ENCODE results near the gene ANKRD52. TPM values are rescaled to one million over a fixed set of nuclear protein-coding genes. Genes with fewer than 3 reads are reported as not detected.
A peak's percentile ranks its signal among the peaks of the same experiment; 100 is the strongest.

The ANKRD52 gene
- total RNA-seq, 4 donors from 2014 or later: 30.5 to 48.7 (median 36.6) TPM

DNA sequence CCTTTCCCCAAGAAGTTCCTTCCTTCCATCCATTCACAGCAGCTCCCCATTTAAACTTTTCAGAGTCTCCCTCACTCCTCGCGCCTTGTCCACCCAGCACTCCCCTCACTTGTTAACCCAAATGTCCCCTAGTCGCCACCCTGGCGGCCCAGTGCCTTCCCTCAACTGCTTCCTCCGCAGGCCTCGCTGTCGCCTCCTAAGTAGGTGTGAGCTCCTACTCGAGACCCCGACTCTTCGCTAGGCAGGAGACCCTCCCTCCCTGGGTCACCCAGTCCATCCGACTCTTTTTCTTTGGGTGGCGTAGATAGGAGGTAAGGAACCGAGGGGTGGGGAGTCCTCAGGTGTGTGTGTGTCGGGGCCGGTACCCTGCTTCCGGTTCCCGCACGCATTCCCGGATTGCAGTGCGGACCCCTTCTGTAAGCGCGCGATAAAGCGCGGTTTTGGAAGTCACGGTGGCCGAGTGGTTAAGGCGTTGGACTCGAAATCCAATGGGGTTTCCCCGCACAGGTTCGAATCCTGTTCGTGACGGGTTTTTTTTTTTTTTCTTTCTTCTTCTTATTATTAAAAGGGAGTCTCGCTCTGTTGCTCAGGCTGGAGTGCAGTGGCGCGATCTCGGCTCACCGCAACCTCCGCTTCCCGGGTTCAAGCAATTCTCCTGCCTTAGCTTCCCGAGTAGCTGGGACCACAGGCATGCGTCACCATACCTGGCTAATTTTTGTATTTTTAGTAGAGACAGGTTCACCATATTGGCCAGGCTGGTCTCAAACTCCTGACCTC is 68.1 kb downstream of the ANKRD52 start:
- Histone ChIP-seq H3K36me3 (peaks cover 0 to 15% (median 0%) of the 10 kb centered on the region in 3 donors), H3K9me3 (no peaks in the 10 kb centered on the region), H3K27ac (peak overlapping the region; percentile 91 to 95 (median 93)), H3K27me3 (no peaks in the 10 kb centered on the region), H3K4me1 (peaks cover 3 to 18% (median 7%) of the 10 kb centered on the region in 4 donors), H3K4me3 (peak overlapping the region; percentile 89 to 98 (median 94))
- TF ChIP-seq, protein P1, sequence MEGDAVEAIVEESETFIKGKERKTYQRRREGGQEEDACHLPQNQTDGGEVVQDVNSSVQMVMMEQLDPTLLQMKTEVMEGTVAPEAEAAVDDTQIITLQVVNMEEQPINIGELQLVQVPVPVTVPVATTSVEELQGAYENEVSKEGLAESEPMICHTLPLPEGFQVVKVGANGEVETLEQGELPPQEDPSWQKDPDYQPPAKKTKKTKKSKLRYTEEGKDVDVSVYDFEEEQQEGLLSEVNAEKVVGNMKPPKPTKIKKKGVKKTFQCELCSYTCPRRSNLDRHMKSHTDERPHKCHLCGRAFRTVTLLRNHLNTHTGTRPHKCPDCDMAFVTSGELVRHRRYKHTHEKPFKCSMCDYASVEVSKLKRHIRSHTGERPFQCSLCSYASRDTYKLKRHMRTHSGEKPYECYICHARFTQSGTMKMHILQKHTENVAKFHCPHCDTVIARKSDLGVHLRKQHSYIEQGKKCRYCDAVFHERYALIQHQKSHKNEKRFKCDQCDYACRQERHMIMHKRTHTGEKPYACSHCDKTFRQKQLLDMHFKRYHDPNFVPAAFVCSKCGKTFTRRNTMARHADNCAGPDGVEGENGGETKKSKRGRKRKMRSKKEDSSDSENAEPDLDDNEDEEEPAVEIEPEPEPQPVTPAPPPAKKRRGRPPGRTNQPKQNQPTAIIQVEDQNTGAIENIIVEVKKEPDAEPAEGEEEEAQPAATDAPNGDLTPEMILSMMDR (IDR thresholded peaks at IDR 0.05): peak in 1 of 6 experiments; percentile 3
- TF ChIP-seq POLR2A (IDR thresholded peaks at IDR 0.05): peak in 1 of 2 donors; percentile 16
- DNase-seq: peak; percentile 78 to 89 (median 87)

DNA sequence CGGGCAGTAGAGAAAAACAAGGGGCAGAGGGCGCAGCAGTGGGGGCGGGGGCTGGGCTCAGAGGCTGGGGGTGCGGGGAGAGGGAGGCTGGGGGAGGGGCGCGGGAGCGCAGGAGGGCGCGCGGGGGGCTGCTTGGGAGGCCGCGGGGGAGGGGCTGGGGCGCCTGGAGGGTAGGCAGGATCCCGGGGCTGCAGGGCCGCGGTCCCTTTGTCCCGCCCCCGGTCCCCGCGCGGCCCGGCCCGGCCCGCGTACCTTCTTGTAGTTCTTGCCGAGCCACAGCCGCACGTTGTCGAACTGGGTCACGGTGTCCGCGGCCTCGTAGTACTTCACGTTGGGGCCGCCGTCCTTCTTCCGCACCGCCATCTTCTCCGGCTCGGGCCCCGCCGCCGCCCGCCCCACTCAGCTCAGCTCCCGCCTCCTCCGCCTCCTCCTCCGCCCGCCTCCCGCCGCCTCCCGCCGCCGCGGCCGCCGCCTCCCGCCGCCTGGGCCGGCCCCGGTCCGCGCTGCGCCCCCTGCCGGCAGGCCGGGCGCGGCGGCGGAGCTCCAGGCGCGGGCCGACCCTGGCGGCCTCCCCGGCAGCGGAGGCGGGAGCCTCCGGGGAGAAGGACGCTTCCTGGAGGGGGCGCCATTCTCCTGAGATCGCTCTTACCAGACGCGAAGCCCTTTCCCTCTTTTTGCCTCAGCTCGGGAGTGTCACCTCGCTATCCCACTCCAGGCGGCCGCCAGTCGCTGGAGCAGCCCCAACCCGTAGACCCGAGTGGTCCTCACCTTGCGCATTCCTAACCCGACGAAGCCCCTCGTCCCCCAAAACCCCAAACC is 68.9 kb downstream of the ANKRD52 start, which contains the start of gene SMARCC2:
SMARCC2 (minus strand) TSS at position 385 of the 819 bp plus-strand sequence; CDS start at position 363, 22 bp downstream.
- Histone ChIP-seq H3K9me3 (no peaks in the 10 kb centered on the region), H3K27ac (peak within 1 kb of the TSS; percentile 91 to 95 (median 93)), H3K4me3 (peak within 1 kb of the TSS; percentile 89 to 98 (median 94)), H3K4me1 (peaks cover 3 to 18% (median 7%) of the 10 kb centered on the region in 4 donors), H3K36me3 (peaks cover 0 to 23% (median 0%) of the 10 kb centered on the region in 3 donors), H3K27me3 (no peaks in the 10 kb centered on the region)
- TF ChIP-seq POLR2A (IDR thresholded peaks at IDR 0.05): peak; percentile 18 to 27
- TF ChIP-seq, protein P1 (IDR thresholded peaks at IDR 0.05): peak; percentile 66 to 95 (median 89)
- peak; percentile 87 to 95 (median 94) for DNase-seq

DNA sequence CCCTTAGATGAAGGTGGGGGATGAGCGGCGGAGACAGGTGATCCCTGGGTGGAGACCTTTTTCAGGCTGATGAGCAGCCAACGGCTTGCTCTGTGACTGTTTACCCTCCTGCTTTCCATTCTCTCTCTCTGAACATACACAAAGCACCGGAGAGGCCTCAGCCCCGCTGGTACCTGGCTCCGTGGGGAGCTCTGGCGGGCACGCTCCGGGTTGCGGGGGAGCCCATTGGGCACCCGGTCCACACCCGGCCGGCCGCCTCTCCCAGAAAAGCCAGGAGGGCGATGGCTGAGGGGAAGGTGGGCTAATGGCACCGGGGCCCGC is 69.4 kb downstream of the ANKRD52 start:
- Histone ChIP-seq H3K4me1 (peaks cover 3 to 18% (median 7%) of the 10 kb centered on the region in 4 donors), H3K36me3 (peaks cover 0 to 29% (median 0%) of the 10 kb centered on the region in 3 donors), H3K27me3 (no peaks in the 10 kb centered on the region), H3K27ac (peak overlapping the region; percentile 88 to 95 (median 93)), H3K4me3 (peak overlapping the region; percentile 89 to 98 (median 94)), H3K9me3 (no peaks in the 10 kb centered on the region)
- TF ChIP-seq, protein P1 (IDR thresholded peaks at IDR 0.05): peak in 1 of 6 experiments; percentile 5
- no peak for TF ChIP-seq POLR2A (IDR thresholded peaks at IDR 0.05)
- DNase-seq: no peak

DNA sequence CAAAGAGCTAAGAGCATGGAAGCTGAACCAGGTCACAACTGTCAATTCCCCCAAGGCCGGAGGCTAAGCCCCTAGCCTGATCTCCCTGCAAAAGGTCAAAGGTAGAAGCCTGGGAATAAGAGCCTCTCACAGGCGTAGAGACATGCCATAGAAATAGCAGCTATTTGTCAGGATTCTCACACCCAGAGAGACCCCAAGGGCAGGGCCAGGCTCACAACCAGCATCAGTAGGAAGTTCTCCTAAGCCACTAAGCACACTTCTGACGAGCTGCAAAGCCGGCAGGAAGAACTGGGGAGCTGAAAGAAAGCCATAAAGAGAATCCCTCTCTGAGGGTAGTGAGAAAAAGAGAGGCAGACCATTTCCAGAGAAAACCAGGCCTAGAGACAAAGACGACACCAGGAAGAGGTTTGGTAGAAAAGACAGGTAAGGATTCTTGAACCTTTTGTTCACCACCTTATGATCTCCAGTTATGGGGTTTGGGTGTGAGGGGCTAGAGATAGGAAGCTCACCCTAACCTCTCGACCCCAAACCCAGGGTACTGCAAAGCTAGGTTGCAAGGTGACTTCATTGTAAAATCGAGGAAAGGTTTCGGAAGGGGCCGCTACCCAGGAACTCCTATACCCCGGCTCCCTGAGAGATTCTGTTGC is 69.9 kb downstream of the ANKRD52 start:
- H3K4me3 ChIP-seq: peak overlapping the region; percentile 89 to 98 (median 94)
- peaks cover 3 to 18% (median 7%) of the 10 kb centered on the region in 4 donors for H3K4me1 ChIP-seq
- DNase-seq: no peak
- peak overlapping the region; percentile 88 to 95 (median 93) for H3K27ac ChIP-seq
- peaks cover 0 to 34% (median 0%) of the 10 kb centered on the region in 3 donors for H3K36me3 ChIP-seq
- no peaks in the 10 kb centered on the region for H3K9me3 ChIP-seq
- H3K27me3 ChIP-seq: no peaks in the 10 kb centered on the region
- TF ChIP-seq POLR2A (IDR thresholded peaks at IDR 0.05): no peak
- TF ChIP-seq, protein P1 (IDR thresholded peaks at IDR 0.05): no peak

Other genes starting within 250 kb of the ANKRD52 start
- 1 to 10 TPM; 2.8 to 7.4 (median 3.6) TPM for gene IKZF4, start 237.3 kb downstream of the ANKRD52 start, total RNA-seq
- 1,000 to 10,000 TPM in 1 of 4 donors, 100 to 1,000 TPM in 3; 564 to 1,937 (median 779) TPM for gene RPS26, start 216.5 kb downstream of the ANKRD52 start, total RNA-seq
- 100 to 1,000 TPM in 3 of 4 donors, 10 to 100 TPM in 1; 61.9 to 532 (median 451) TPM for gene ERBB3, start 178.2 kb downstream of the ANKRD52 start, total RNA-seq
- 100 to 1,000 TPM in 1 of 4 donors, 10 to 100 TPM in 3; 34.3 to 221 (median 48.7) TPM for gene PA2G4, start 153.8 kb downstream of the ANKRD52 start, total RNA-seq
- gene RPL41, start 141.8 kb downstream of the ANKRD52 start, total RNA-seq: 1,000 to 10,000 TPM; 1,852 to 2,996 (median 2,194) TPM
- 1 to 10 TPM; 2.0 to 5.5 (median 3.8) TPM for gene ZC3H10, start 140.1 kb downstream of the ANKRD52 start, total RNA-seq
- 10 to 100 TPM; 36.3 to 62.7 (median 53.2) TPM for gene ESYT1, start 130.1 kb downstream of the ANKRD52 start, total RNA-seq
- 10 to 100 TPM; 16.0 to 46.2 (median 21.3) TPM for gene MYL6B, start 105.8 kb downstream of the ANKRD52 start, total RNA-seq
- 1,000 to 10,000 TPM; 1,247 to 1,872 (median 1,541) TPM for gene MYL6, start 100.0 kb downstream of the ANKRD52 start, total RNA-seq
- 100 to 1,000 TPM in 3 of 4 donors, 10 to 100 TPM in 1; 85.6 to 299 (median 139) TPM for gene SMARCC2, start 68.9 kb downstream of the ANKRD52 start, total RNA-seq
- gene RNF41, start 36.5 kb downstream of the ANKRD52 start, total RNA-seq: 10 to 100 TPM; 23.8 to 52.0 (median 37.6) TPM
- 10 to 100 TPM; 15.3 to 25.3 (median 23.5) TPM for gene NABP2, start 34.0 kb downstream of the ANKRD52 start, total RNA-seq
- gene SLC39A5, start 28.3 kb downstream of the ANKRD52 start, total RNA-seq: 100 to 1,000 TPM in 3 of 4 donors, 10 to 100 TPM in 1; 96.6 to 950 (median 626) TPM
- gene COQ10A, start 8.6 kb upstream of the ANKRD52 start, total RNA-seq: 10 to 100 TPM in 2 of 4 donors, 1 to 10 TPM in 2; 9.1 to 14.8 (median 11.8) TPM
- 100 to 1,000 TPM; 184 to 228 (median 203) TPM for gene CS, start 41.9 kb upstream of the ANKRD52 start, total RNA-seq
- 100 to 1,000 TPM in 2 of 4 donors, 10 to 100 TPM in 2; 72.5 to 131 (median 91.0) TPM for gene CNPY2, start 57.6 kb upstream of the ANKRD52 start, total RNA-seq
- gene PAN2, start 75.6 kb upstream of the ANKRD52 start, total RNA-seq: 100 to 1,000 TPM in 2 of 4 donors, 10 to 100 TPM in 2; 82.5 to 114 (median 95.4) TPM
- 1 to 10 TPM in 2 of 4 donors, not detected in 2; 3.1 to 5.8 TPM for gene IL23A, start 80.5 kb upstream of the ANKRD52 start, total RNA-seq
- gene STAT2, start 101.7 kb upstream of the ANKRD52 start, total RNA-seq: 100 to 1,000 TPM; 100 to 355 (median 164) TPM
- not detected for gene APOF, start 104.5 kb upstream of the ANKRD52 start, total RNA-seq
- 10 to 100 TPM in 1 of 4 donors, 1 to 10 TPM in 3; 4.8 to 47.0 (median 6.0) TPM for gene TIMELESS, start 191.0 kb upstream of the ANKRD52 start, total RNA-seq
- not detected for gene MIP, start 196.3 kb upstream of the ANKRD52 start, total RNA-seq
- gene SPRYD4, start 210.2 kb upstream of the ANKRD52 start, total RNA-seq: 1 to 10 TPM; 1.7 to 5.1 (median 3.7) TPM
- 1 to 10 TPM; 1.5 to 6.6 (median 2.6) TPM for gene GLS2, start 229.8 kb upstream of the ANKRD52 start, total RNA-seq

All from Peyer's patch (tissue), 4 donors.